ENCODE data around the gene SLC5A4.

GRCh38 chr22:32206774-32207758, 48.1 kb downstream of the SLC5A4 start:
- TF ChIP-seq, protein P1, sequence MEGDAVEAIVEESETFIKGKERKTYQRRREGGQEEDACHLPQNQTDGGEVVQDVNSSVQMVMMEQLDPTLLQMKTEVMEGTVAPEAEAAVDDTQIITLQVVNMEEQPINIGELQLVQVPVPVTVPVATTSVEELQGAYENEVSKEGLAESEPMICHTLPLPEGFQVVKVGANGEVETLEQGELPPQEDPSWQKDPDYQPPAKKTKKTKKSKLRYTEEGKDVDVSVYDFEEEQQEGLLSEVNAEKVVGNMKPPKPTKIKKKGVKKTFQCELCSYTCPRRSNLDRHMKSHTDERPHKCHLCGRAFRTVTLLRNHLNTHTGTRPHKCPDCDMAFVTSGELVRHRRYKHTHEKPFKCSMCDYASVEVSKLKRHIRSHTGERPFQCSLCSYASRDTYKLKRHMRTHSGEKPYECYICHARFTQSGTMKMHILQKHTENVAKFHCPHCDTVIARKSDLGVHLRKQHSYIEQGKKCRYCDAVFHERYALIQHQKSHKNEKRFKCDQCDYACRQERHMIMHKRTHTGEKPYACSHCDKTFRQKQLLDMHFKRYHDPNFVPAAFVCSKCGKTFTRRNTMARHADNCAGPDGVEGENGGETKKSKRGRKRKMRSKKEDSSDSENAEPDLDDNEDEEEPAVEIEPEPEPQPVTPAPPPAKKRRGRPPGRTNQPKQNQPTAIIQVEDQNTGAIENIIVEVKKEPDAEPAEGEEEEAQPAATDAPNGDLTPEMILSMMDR (conservative IDR thresholded peaks at IDR 0.05; ENCODE audit: low read depth, low read length) = peak; percentile 29; the same call in 1 of the 2 replicates
- TF ChIP-seq RAD21 (IDR thresholded peaks at IDR 0.05; ENCODE audit: low read length) (no peak), USF2 (IDR thresholded peaks at IDR 0.05; ENCODE audit: low read depth, low read length) (no peak), POLR2A (IDR thresholded peaks at IDR 0.05; ENCODE audit: low read depth, low read length) (no peak), MXI1 (IDR thresholded peaks at IDR 0.05; ENCODE audit: borderline replicate concordance, low read depth, low read length) (no peak), CHD1 (IDR thresholded peaks at IDR 0.05; ENCODE audit: low read depth, low read length) (no peak), MAFK (IDR thresholded peaks at IDR 0.05; ENCODE audit: low read depth, low read length) (no peak)

All from IMR-90 (cell line).